ENCODE data around the gene TSEN54. TPM values are rescaled to one million over a fixed set of nuclear protein-coding genes. Genes with fewer than 3 reads are reported as not detected.

The TSEN54 gene
- total RNA-seq, 2 donors from 2014 or later, result 30.1 to 38.9 TPM

DNA sequence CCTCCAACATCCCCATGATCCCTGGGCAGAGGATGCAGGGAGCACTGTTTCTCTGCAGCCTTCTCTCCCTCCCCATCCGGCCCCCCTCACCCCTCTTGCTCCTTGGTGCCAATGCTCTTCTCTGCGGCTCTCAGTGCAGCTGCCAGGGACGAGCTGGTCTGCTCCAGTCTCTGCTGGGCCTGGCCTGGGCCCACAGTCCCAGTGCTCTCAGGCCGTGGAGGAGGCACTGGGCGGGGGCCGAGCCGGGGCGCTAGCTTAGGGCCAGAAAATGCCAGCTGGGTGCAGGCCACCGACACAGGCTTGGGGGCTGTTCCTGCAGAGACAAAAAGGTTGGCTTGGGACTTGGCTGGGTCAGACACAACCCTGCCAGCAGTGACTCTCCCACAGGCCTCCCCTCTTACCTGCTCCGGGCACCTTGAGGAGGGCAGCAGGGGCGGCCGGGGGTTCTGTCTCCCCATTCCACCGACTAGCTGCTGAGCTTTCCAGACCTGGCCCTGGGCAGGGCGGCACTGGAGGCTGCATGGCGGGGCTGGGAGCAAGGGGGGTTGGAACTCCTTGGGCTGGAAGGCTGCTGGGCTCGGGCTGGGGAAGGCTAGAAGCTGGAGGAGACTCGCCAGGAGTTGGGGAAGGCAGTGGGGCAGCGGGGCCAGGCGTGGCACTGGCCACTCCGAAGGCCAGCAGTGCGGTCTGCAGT is 14.8 kb upstream of the TSEN54 start:
- ATAC-seq (no peak), DNase-seq (no peak)
- intact Hi-C loops (cut with DNase I, micrococcal nuclease), result loop anchor here in 1 of 2 donors (10.0 kb wide), 1 partner anchor 77 kb away; no protein-coding TSS in a partner anchor

DNA sequence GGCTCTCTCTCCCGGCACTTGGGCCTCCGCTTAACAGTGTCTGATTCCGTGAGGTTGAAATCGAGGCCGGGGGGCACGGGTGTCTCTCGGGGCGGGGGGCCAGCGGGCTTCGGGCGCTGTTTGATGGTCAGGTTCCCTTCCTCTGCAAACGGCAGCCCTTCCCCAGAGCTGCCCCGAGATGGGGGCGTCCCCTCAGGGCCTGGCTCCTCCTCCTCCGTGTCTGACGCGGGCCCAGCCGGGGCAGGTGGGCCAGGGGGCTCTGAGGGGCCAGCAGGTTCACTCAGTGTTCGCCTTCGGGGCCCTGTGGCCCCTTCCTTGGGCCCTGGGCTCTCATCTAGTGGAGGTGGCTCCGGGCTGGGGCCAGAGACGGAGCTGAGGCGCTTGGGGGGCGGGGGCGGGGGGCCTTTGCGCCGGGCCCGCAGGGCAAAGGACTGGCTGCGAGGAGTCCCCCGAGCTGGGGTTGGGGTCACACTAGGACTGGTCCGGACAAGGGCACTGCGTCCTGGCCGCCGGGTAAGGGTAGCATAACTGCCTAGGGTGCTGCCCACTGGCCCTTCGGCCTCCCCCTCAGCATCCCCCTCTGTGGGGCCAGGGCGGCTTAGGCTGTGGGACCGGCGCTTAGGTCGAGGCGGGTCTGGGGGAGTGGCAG is 14.1 kb upstream of the TSEN54 start:
- intact Hi-C loops (cut with DNase I, micrococcal nuclease), result loop anchor here in 1 of 2 donors (10.0 kb wide), 1 partner anchor 77 kb away; no protein-coding TSS in a partner anchor
- DNase-seq (no peak), ATAC-seq (no peak)

DNA sequence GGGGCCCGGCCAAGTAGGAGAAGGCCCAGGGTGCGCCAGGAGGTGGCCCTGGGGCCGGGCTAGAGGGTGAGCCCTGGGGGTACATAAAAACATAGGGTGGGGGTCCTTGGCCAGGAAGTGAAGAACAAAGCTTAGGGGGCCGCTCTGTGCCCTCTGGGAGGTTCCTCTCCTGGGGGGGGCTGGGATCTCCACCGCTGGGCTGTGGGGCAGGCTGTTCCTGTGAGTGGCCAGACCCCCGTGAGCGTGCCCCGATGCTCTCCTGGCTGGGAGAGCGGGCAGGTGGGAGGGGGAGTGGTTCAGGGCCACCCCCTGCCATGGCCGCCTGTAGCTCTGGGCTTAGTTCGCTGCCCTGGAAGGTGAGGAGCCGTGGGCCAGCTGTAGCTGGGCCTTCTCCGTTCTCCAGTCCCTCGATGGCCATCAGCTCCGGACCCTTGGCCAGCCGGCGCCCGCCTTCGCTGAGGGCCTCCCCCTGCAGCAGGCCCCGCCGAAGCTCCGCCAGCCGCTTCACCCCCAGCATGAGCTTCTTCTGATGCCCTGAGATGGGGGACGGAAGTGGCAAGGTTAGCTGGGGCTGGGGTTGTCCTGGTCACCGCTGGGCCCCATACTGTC is 13.5 kb upstream of the TSEN54 start:
- DNase-seq (no peak), ATAC-seq (no peak)
- intact Hi-C loops (cut with DNase I, micrococcal nuclease), result loop anchor here in 1 of 2 donors (10.0 kb wide), 1 partner anchor 78 kb away; no protein-coding TSS in a partner anchor

DNA sequence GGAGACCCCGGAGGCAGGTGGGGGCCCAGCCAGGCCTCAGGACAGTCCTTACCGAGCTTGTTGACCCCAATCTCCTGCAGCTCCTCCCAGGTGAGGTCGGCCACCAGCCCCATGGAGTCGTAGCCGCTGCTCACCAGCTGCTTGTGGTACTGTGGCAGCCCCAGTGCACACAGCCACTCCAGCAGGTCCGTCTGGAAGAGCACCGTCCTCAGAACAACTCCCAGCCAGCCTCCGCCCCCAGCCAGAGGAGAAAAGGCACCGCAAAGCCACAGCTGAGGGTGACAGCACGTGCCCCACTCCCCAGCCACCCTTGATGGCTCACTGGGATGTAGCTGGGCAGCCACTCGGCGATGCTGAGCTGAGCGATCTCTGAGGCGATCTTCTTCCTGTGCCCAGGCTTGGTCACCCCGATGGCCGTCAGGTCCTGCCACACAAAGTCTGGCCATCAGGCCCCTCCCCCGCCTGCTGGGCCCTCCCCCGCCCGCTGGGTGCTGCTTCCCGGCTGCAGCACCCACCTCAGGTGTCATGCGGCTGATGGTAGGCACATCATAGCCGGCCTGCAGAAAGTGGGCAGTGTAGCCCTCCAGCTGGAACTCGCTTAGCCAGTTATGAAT is 12.9 kb upstream of the TSEN54 start:
- ATAC-seq (no peak), DNase-seq (no peak)
- intact Hi-C loops (cut with DNase I, micrococcal nuclease), result loop anchor here in 1 of 2 donors (10.0 kb wide), 1 partner anchor 79 kb away; no protein-coding TSS in a partner anchor

DNA sequence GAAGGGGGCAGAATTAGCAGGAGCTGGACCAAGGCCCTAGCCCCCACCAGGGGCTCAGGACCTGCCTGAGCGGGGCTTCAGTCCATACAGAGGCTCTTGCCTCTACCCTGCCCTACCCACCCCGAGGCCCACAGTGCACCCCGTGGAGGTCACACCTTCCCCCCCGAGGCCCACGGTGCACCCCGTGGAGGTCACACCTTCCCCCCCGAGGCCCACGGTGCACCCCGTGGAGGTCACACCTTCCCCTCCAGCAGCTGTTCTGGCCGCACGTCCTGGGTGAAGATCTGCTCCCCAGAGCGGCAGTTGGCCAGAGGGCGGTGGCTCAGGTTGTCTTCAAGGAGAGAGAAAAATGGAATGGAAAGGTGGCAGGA is 12.4 kb upstream of the TSEN54 start:
- intact Hi-C loops (cut with DNase I, micrococcal nuclease), result loop anchor here in 1 of 2 donors (10.0 kb wide), 1 partner anchor 79 kb away; no protein-coding TSS in a partner anchor
- DNase-seq (no peak), ATAC-seq (no peak)

DNA sequence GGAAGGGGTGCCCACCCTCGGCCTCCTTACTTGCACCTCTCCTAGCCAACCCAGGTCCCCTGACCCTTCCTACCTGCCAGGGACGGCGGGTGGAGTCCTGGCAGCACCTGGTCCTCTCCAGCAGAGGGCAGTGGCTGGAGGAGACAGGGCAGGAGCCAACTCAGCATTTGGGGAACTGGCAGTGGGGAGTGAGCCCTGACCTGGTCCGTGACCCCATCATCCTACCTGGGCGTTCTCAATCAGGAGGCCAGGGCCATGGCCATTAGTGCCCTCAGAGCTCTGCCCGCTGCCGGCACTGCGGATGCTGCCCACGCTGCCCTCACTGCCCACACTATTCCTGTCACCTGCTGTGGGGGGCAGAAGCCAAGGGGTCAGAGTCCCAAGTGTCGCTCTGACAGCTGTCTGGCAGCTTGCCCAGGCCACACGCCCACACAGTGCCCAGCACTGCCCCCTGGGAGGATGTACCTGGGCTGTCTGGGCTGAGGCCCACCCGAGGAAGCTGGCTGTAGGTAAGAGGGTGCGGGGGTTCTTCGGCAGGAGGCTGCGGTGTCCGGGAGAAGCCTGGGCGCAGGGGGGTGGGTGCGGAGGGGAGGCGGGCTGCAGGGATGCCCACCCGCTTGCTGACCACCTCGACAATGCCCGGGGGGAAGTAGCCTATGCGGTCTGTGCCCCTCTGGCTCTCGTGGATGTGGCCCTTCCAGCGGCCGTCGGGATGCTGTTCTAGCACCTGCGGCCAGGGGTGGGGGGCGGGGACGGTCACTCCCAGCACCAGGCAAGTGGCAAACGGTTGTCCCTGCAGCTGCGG is 11.8 kb upstream of the TSEN54 start:
- DNase-seq (peak in 1 of 2 donors; percentile 57), ATAC-seq (peak; percentile 65)
- intact Hi-C loops (cut with DNase I, micrococcal nuclease), result loop anchor here in 1 of 2 donors (10.0 kb wide), 1 partner anchor 80 kb away; no protein-coding TSS in a partner anchor

DNA sequence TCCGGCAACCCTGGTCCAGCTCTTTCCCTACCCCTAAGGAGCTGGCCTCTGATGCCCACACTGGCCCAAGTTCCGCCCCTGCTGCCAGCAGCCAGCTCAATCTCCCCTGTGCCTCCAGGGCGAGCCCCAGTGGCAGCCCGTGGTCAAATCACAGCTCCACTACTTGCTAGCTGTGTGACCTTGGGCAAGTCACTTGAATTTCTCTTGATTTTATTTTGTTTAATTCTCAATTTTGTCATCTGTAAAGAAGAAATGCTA is 11.2 kb upstream of the TSEN54 start:
- DNase-seq, result no peak
- no peak for ATAC-seq
- intact Hi-C loops (cut with DNase I, micrococcal nuclease), result loop anchor here in 1 of 2 donors (10.0 kb wide), 1 partner anchor 80 kb away; no protein-coding TSS in a partner anchor

DNA sequence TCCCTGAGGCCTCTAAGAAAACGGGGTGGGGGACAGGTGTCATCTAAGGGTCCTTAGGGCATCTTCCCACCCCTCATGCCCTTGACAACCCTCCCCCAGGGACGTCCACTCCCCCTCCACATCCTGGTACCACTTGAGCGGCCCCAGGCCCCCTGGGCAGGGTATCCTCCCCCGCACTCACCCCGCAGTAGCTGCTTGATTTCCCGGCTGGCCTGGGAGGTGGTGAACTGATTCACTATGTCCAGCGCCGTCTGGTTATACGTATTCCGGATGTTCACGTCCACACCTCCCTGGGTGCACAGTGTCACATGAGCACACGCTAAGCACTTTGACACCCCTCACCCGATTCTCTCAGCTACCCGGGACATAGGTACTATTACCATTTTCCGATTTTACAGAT is 10.7 kb upstream of the TSEN54 start:
- DNase-seq (no peak), ATAC-seq (no peak)
- intact Hi-C loops (cut with DNase I, micrococcal nuclease), result loop anchor here in 1 of 2 donors (10.0 kb wide), 1 partner anchor 81 kb away; no protein-coding TSS in a partner anchor

DNA sequence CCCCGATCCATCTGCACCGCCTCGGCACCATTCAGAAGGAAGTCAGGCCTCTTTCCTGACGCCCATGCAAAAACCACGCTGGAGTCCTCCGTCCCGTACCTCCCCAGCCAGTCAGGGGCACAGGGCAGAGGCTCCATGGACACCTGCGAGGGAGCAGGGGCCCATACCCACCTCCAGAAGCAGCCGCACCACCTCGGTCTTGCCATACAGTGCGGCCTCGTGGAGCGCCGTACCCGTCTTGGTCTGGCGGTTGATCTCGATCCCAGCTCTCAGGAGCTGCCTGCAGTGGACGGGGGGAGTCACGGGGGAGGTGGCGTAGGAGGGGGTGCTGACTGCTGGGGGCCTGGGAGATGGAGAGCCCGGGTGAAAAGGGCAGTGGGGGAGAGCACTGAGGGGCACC is 10.2 kb upstream of the TSEN54 start:
- no peak for DNase-seq
- intact Hi-C loops (cut with DNase I, micrococcal nuclease), result loop anchor here in 1 of 2 donors (10.0 kb wide), 1 partner anchor 81 kb away; no protein-coding TSS in a partner anchor
- ATAC-seq, result no peak

DNA sequence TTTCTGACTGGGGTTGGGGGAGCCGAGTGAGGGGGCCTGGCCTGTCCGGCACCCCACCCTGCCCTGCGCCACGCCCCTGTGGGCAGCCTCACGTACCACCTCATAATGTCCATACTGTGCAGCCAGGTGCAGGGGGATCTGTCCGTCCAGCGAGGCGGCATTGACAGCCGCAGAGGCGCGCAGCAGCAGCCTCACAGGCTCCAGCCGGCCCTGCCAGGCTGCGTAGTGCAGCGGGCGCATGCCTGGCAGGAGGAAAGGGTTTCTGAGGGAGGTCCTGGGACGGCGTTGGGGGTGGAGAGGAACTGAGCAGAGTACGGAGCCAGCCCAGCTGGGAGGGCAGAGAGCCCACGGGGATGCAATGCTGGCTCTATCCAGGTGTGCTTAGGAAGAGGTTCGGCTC is 9.4 kb upstream of the TSEN54 start:
- no peak for DNase-seq
- intact Hi-C loops (cut with DNase I, micrococcal nuclease), result loop anchor here in 1 of 2 donors (10.0 kb wide), 1 partner anchor 82 kb away; no protein-coding TSS in a partner anchor
- no peak for ATAC-seq

DNA sequence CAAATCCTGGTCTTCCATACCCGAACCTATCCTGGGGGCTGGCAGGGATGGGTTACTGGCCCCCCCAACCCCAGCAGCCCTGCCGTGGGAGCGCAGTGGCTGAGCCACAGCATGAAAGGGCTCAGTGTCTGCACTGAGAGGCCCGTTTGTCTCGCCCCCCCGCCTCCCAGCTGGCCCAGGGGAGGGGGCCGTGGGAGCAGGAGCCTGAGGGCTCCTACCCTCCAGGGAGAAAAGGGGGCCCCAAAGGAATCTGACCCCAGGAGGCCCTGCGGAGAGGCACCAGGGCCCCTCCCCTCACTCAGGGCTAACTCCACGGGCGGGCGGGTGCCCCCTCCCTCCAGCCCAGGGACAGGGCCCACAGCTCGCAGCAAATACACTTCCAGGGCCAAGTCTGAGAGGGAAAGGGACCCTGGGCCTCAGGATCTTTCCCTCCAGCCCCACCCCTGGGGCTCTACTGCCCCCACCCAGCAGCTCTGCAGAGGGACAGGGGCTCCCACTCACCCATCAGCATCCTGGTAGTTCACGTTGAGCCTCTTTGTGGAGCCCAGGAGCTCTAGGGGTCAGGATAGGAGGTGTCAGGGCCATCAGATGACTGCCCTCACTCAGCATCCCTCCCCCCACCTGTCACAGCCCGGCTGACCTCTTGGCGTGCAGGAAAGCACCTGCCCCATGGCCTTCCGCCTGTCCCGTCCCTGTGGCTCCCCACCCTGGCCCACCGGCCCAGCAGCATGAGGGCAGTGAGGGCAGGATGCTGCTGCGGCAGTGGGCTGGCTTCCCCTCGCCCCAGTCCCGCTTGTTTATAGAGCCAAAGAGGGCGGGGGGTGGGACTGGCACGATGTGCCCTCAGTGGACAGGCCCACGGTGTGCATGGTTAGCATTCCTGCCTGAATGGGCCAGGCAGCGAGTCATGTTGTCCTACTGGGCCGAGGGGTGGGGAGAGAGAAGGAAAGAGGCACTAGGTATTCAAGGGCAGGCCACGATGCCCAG is 8.3 kb upstream of the TSEN54 start:
- DNase-seq, result no peak
- intact Hi-C loops (cut with DNase I, micrococcal nuclease), result loop anchor here in 1 of 2 donors (10.0 kb wide), 1 partner anchor 83 kb away; no protein-coding TSS in a partner anchor
- no peak for ATAC-seq

DNA sequence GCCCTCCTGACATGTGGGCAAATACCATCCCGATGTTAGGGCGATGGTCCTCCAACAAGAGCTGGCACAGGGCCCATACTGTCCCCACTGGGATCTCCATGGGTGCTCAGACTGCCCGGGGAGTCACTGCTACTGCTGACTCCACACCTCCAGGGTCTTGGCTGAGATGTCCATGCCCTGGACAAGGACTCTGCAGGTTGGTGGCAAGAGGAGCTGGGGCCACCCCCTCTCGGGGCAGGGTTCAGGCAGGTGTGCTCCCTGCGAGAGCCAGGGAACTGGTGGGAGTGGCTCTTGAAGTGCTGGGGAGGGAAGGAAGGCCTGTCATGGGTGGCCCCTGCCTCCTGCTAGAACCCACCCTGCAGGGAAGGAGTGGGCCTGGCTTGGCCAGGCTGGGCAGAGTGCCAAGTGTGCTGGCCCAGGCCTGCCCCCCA is 7.4 kb upstream of the TSEN54 start:
- no peak for DNase-seq
- peak; percentile 23 for ATAC-seq
- intact Hi-C loops (cut with DNase I, micrococcal nuclease), result loop anchor here in 1 of 2 donors (10.0 kb wide), 1 partner anchor 84 kb away; no protein-coding TSS in a partner anchor

DNA sequence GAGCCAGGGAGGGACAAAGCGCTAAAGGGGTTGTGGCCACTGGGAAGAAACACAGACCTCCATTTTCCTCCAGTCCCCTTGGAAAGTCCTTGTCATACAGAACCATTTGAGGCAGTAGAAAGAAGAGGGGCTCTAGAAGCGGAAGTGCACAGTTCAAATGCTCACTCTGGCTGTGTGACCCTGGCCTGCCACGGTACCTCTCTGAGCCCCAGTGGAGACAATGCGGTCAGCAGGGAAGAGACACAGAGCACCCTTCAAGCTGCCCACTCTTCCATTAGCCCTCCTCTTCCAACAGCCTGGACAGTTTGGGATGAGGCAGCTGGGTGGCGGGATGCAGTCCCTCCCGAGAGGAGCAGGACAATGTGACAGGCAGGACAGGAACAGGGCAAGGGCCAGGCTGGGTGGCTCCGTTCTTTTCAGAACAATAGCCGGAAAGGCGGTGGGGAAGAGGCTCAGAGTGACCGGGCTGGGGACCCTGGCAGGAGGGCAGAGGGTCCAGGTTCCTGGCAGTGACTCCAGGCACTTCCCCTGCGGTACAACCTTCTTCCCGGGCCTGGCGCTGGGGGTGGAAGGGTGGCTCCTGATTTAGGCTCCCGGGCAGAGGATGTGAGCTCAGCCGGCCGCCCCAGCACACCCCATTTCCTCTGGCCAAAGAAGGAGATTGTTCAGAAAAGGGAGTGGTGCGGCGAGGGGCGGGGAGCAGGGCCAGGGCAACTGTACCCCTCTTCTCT is 6.6 kb upstream of the TSEN54 start:
- ATAC-seq, result no peak
- intact Hi-C loops (cut with DNase I, micrococcal nuclease), result loop anchor here in 1 of 2 donors (10.0 kb wide), 1 partner anchor 85 kb away; no protein-coding TSS in a partner anchor

DNA sequence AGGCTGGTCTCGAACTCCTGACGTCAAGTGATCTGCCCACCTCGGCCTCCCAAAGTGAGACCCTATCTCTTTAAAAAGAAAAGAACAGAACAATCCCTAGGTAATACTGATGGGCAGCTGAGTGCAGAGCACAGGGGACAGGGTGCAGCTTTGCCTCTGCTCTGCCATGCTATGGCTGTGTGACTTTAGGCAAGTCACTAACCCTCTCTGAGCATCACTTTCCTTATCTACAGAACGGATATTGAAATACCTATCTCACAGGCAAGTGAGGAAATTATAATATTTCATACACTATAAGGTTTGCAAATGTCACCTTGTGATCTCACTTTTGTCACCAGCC is 5.1 kb upstream of the TSEN54 start:
- intact Hi-C loops (cut with DNase I, micrococcal nuclease), result no loop called here
- no peak for ATAC-seq
- DNase-seq, result no peak

More for the DNA sequence above, 6.6 kb upstream of the TSEN54 start:
- DNase-seq, result no peak

DNA sequence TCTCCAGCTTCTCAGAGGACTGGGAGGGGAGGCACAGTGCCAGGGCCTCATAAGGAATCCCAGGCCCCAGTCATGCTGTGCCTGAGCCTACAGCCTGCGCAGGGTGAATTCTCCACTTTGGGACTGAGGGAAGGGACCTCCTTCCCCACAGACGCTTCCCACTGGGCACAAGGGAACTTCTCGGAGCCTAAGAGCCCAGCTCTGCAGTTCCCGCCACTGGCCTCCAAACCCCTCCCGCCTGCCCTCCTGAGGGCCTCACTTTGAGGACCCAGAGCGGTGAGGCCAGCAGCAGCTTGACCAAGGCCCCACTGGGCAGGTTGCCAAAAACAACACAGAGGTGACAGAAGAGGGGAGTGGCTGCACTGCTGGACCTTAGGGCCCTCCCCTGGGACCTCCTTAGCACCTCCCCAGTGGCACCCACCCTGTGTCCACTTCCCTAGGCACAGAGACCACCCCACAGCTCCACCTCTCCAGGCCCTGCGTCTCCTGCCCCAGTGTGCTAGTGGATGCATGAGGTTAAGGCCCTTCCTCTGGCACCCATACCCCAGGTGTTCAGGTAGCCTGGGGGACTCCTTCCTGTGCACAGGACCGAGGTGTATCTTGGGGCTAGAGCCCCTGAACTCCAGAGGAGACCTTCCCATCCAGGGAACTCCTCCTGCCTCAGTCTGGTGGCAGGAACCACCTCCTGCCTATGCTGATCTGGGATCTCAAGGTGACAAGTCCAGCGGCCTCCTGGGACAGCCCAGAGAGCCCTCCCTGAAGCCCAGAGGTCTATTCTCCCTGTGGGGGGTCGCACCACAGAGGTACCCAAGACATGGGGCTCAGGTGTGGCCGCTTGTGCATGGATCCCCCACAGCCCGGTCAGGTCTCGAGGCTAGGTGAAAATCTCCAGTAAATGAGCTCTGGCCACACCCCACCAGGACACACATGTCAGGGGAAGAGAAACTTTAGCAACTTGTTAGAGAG is 4.4 kb upstream of the TSEN54 start:
- DNase-seq (no peak), ATAC-seq (no peak)
- intact Hi-C loops (cut with DNase I, micrococcal nuclease), result no loop called here
